Muscle of leg (tissue), 11 donors: ENCODE data around the gene STARD4. TPM values are rescaled to one million over a fixed set of nuclear protein-coding genes. Genes with fewer than 3 reads are reported as not detected.

Experiments
- DNase-seq: peaks from one replicate; pipeline ENCODE4 v3.0.0; 2013
- H3K27ac ChIP-seq: one replicate; pipeline ENCODE4 v1.5.1; 2013; ENCODE audit warnings: mild to moderate bottlenecking, low read length, control low read depth
- H3K27me3 ChIP-seq: one replicate; pipeline ENCODE4 v1.6.1; 2013; ENCODE audit warnings: low read length; ENCODE audit not compliant: control insufficient read depth, insufficient read depth
- H3K36me3 ChIP-seq: one replicate; pipeline ENCODE4 v1.6.1; 2013; ENCODE audit warnings: low read length; ENCODE audit not compliant: control insufficient read depth, insufficient read depth
- H3K4me1 ChIP-seq: one replicate; pipeline ENCODE4 v1.6.1; 2013; ENCODE audit warnings: low read length; ENCODE audit not compliant: control insufficient read depth, insufficient read depth
- H3K4me3 ChIP-seq: one replicate; pipeline ENCODE4 v1.5.1; 2013; ENCODE audit warnings: low read length, control low read depth
- H3K9me3 ChIP-seq: replicated peaks from 2 replicates; pipeline ENCODE4 v1.6.1; 2013; ENCODE audit warnings: low read depth, low read length; ENCODE audit not compliant: control insufficient read depth
- WGBS: methylation state at CpG from one replicate; pipeline ENCODE4 v1.1.5; 2013; ENCODE audit warnings: missing lambda C conversion rate; ENCODE audit not compliant: insufficient coverage; 5-methylcytosine and 5-hydroxymethylcytosine counted together
- polyA plus RNA-seq, 8 donors: library from polyadenylated mRNA; unstranded; fragments of 120-200 nt; gene quantifications; one replicate each; pipeline versions ENCODE4 v1.2.1 to v1.2.3, GENCODE V29; 2013; ENCODE audit warnings: inconsistent platforms in 1 of 8, low replicate concordance in 1 of 8; ENCODE audit not compliant: insufficient read length in 8 of 8, insufficient read depth in 1 of 8
- total RNA-seq: library from RNA; stranded (reverse); fragments of 120-200 nt; gene quantifications from one replicate; pipeline ENCODE4 v1.2.4, GENCODE V29; 2013

STARD4 gene
- total and polyA plus RNA-seq, 9 donors = 5.5 to 12.7 (median 9.0) TPM

- DNase-seq = no peak
- Histone ChIP-seq H3K27ac (no peak overlapping the region), H3K36me3 (no peaks in the 10 kb centered on the region), H3K4me1 (no peaks in the 10 kb centered on the region), H3K9me3 (no peaks in the 10 kb centered on the region), H3K27me3 (no peaks in the 10 kb centered on the region), H3K4me3 (no peak overlapping the region)
- no CpG with 5 or more reads among the region's 2 CpGs for WGBS
Measured at GRCh38 chr5:111453747-111454146, 58.6 kb downstream of the STARD4 start.

GRCh38 chr5:111453295-111453694 is 59.0 kb downstream of the STARD4 start:
- Histone ChIP-seq H3K27ac (no peak overlapping the region), H3K9me3 (no peaks in the 10 kb centered on the region), H3K36me3 (no peaks in the 10 kb centered on the region), H3K27me3 (no peaks in the 10 kb centered on the region), H3K4me3 (no peak overlapping the region), H3K4me1 (no peaks in the 10 kb centered on the region)
- peak; percentile 7 for DNase-seq
- no CpG with 5 or more reads among the region's 1 CpG for WGBS

GRCh38 chr5:111447822-111448221 is 64.5 kb downstream of the STARD4 start:
- H3K4me3 ChIP-seq = no peak overlapping the region
- no peak overlapping the region for H3K27ac ChIP-seq
- DNase-seq = no peak
- no peaks in the 10 kb centered on the region for H3K36me3 ChIP-seq
- H3K9me3 ChIP-seq = no peaks in the 10 kb centered on the region
- WGBS = no CpG with 5 or more reads among the region's 2 CpGs
- H3K27me3 ChIP-seq = no peaks in the 10 kb centered on the region
- no peaks in the 10 kb centered on the region for H3K4me1 ChIP-seq

- no peaks in the 10 kb centered on the region for H3K36me3 ChIP-seq
- DNase-seq = no peak
- no CpG with 5 or more reads among the region's 1 CpG for WGBS
- H3K27ac ChIP-seq = no peak overlapping the region
- H3K27me3 ChIP-seq = no peaks in the 10 kb centered on the region
- H3K9me3 ChIP-seq = no peaks in the 10 kb centered on the region
- H3K4me1 ChIP-seq = no peaks in the 10 kb centered on the region
- no peak overlapping the region for H3K4me3 ChIP-seq
Measured at GRCh38 chr5:111447099-111447498, 65.2 kb downstream of the STARD4 start.

Other genes starting within 250 kb of the STARD4 start
- 230 TPM for gene NREP, start 244.7 kb upstream of the STARD4 start, total RNA-seq
- gene NREP, start 244.7 kb upstream of the STARD4 start, polyA plus RNA-seq = 100 to 1,000 TPM; 287 to 393 (median 341) TPM